Esophagus muscularis mucosa (tissue), 4 donors: Measurements from ENCODE around the gene CUX1.

Experiments
- CTCF ChIP-seq, 3 experiments: fragments of 200-600 bp in 2 of 3; fragments of 450-650 bp in 1 of 3; sonication (generic) in 2 of 3; IDR thresholded peaks; one replicate each; pipeline ENCODE4 v1.5.1; 2017 to 2019; ENCODE audit warnings: antibody characterized with exemption in 3 of 3, mild to moderate bottlenecking in 2 of 3, moderate library complexity in 1 of 3
- EP300 ChIP-seq: sonication (generic); formaldehyde crosslinking; IDR thresholded peaks from one replicate; pipeline ENCODE4 v1.6.1; 2017; ENCODE audit warnings: antibody characterized with exemption
- POLR2A ChIP-seq: fragments of 450-650 bp; IDR thresholded peaks from one replicate; pipeline ENCODE4 v1.6.1; 2017; ENCODE audit warnings: antibody characterized with exemption, moderate library complexity, mild to moderate bottlenecking, low read depth
- POLR2AphosphoS5 ChIP-seq, 2 donors: sonication (generic); formaldehyde crosslinking; IDR thresholded peaks; one replicate each; pipeline ENCODE4 v1.6.1; 2017; ENCODE audit warnings: antibody characterized with exemption in 2 of 2

- no peak for TF ChIP-seq POLR2AphosphoS5 (IDR thresholded peaks at IDR 0.05)
- TF ChIP-seq CTCF (IDR thresholded peaks at IDR 0.05), result no peak
- TF ChIP-seq EP300, result no peak
- no peak for TF ChIP-seq POLR2A
These were observed 44.8 kb upstream of the CUX1 start for GRCh38 chr7:101772508-101773211.
